HG02759 (cell line): Measurements from ENCODE around the gene JUND.

ENCODE experiments used
- ATAC-seq: cut with Tn5 transposase; IDR thresholded peaks from one replicate; pipeline ENCODE4 v1.9.1; 2021; ENCODE audit warnings: mild to moderate bottlenecking, moderate library complexity; ENCODE audit not compliant: unreplicated experiment

JUND gene

GRCh38 chr19:18251587-18252369, 29.6 kb downstream of the JUND start:
- no peak for ATAC-seq

- no peak for ATAC-seq
Observed at GRCh38 chr19:18249834-18250233, 31.6 kb downstream of the JUND start.

GRCh38 chr19:18245297-18245696, 36.1 kb downstream of the JUND start:
- no peak for ATAC-seq

GRCh38 chr19:18239303-18239702, 42.1 kb downstream of the JUND start:
- no peak for ATAC-seq

- ATAC-seq, result no peak
Observed at GRCh38 chr19:18234194-18234593, 47.2 kb downstream of the JUND start.

GRCh38 chr19:18233224-18233825, 48.1 kb downstream of the JUND start:
- no peak for ATAC-seq

- no peak for ATAC-seq
Observed at GRCh38 chr19:18232540-18233223, 48.7 kb downstream of the JUND start.

- ATAC-seq, result no peak
Observed at GRCh38 chr19:18231775-18232174, 49.6 kb downstream of the JUND start.

- no peak for ATAC-seq
Observed at GRCh38 chr19:18230941-18231734, 50.3 kb downstream of the JUND start.

- ATAC-seq, result no peak
Observed at GRCh38 chr19:18229915-18230314, 51.5 kb downstream of the JUND start.
